Smooth muscle cell of the brain vasculature (primary cell): ENCODE data around the gene DUSP23.

Experiments
- DNase-seq: peaks from one replicate; pipeline ENCODE4 v3.0.0-alpha.2; 2012; ENCODE audit warnings: low read depth, low spot score

The DUSP23 gene

DNA sequence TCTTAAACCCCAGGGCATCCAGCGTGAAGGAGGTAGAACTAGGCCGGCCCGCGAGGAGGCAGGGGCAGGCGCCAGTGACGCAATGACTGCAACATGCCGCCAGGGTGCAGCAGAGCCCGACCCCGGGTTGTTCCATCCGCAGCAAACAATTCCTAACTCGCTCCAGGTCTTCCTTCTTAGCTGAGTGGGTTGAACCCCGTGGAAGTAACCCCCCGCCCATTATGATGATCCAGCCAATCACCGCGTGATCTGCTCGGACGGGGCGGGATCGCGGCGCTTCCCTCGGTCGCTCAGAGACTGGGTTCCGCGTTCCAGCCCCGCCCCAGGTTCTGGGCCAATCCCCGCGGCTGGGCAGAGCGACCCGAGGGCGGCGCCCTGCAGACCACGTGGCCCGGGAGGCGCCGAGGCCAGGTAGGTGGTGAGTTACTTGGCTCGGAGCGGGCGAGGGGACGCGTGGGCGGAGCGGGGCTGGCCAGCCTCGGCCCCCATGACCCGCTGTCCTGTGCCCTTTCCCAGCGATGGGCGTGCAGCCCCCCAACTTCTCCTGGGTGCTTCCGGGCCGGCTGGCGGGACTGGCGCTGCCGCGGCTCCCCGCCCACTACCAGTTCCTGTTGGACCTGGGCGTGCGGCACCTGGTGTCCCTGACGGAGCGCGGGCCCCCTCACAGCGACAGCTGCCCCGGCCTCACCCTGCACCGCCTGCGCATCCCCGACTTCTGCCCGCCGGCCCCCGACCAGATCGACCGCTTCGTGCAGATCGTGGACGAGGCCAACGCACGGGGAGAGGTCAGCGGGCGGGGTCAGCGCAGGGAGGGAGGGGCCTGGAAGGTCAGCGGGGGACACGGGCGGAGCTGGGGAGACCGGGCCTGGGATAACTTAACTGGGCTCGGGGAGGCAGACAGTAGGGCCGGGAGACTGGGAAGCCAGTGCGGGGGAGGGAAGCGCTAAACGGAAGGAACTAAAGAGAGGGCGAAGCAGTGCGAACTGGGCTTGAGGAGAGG lies at the start of gene DUSP23:
Gene DUSP23, plus strand, starts transcription at position 380 of the 1,000 bp plus-strand sequence. Its CDS starts 139 bp downstream, at position 519.
- peak; percentile 93 for DNase-seq

DNA sequence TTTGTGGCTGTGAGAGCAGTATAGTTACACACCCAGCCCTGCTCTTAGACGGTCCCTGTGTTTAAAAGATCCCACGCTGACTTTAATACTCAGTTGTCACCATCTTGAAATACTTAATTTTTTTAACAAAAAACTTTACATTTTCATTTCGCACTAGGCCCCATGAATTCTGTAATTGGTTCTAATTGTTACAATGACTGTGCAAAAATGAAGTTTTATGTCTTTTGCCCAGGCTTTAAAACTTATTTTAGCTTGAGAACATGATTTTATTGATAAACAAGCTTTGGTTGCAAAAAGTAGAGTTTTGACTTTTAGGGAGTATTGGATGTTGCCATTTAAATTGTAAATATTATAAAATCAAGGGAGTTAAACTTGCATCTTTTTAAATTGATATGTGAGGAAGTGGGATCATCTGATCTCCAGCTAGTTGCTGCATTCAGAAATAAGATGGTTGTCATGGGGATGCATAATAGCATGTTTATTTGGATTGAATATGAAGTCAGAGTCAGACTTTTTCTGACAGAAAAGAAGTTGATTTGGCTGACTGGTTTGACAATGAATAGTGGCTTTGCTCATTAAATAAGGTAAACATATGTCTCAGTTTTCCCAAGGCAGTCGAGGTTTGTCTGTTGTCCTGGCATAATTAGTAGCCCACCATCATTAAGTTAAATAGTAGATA lies 43.4 kb upstream of the DUSP23 start:
- no peak for DNase-seq

- DNase-seq, result no peak
Observed at GRCh38 chr1:159743651-159744410, 36.9 kb upstream of the DUSP23 start.

GRCh38 chr1:159746666-159747065 lies 34.1 kb upstream of the DUSP23 start:
- no peak for DNase-seq

DNA sequence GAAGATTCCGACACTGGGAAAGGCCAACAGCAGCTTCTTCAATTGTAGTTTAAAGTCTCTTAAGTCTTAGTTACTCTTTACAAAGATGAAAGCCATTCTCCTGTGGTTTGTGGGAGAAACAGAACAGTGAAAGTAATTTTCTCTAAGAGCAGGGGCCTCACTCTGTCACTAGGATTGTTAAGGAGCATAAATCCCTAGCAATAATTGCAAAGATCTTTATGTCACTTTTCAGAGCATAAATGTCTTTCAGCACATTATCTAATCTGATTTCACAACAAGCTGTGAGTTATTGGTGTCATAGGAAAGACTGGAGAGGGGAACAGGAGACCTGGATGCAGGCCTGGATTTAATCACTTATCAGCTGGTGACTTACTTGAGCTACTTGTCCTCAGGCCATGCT lies 32.4 kb upstream of the DUSP23 start:
- no peak for DNase-seq

DNA sequence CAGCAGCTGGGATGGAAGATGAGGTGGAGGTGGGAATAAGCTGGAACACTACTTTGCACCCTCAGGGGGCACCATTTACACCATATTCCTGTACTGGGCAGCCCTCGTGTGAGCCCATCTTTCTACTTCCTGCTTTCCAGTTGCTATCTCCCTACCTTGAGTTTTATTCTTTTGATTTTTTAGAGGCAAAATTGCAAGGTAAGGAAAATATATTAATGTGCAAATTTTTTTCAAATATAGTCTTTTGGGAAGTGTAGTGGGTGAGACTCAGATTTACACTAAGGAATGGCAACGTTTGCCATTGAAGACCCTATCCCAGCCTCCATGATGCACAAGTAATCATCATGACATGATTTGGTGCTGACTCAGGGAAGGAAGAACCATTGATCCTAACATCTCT lies 31.1 kb upstream of the DUSP23 start:
- DNase-seq, result no peak

DNA sequence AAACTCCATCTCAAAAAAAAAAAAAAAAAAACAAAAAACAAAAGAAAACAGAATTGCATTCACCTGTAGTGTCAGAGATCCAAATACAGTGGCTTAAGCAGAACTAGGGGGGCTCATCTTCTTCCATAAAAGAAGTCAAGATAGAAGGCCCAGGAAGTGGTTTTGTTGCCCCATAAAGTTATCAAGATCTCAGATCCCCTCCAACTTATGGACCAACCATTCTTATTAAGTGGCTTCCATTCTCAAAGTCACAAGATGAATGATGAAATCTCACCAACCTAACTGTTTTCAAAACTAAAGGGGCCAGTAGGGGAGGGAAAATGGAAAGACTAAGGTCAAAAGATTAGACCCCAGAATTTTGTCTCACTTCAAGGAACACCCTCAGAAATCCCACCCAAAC lies 30.1 kb upstream of the DUSP23 start:
- no peak for DNase-seq

DNA sequence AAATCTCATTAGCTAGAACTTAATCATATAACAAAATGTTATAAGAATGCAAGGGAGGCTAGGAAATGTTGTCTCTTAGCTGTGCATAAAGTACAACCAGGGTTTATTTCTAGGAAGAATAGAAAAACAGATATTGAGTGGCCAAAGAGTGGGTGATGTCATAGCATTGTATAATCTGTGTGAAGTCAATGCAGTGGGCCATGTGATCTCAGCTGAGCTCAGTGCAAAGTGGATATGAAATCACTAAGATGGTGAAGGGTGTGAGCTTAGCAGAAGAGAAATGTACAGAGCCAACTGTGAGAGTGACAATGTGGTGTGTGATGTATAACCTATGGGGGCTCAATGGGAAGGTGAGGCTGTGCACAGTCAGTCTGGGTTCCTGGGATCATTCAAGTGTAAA lies 29.7 kb upstream of the DUSP23 start:
- no peak for DNase-seq

GRCh38 chr1:159752135-159752580 lies 28.6 kb upstream of the DUSP23 start:
- DNase-seq, result no peak

DNA sequence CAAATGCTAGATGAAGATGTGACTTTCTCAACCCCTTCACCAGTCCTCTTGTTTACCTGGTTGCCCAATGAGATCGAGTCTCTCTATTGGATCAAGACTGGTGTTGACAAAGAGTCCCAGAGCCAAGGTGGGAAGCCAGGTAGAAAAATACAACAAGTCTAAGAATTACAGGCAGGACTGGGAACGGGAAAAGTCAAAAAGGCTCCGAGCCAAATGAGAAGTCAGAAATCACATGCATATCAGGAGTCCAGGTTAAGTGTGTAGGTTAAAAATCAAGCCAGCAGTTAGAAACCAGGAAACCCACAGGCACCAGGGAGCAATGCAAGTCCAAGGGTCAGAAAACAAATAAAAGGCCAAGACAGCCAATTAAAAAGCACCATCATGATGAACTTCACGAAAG lies 27.4 kb upstream of the DUSP23 start:
- no peak for DNase-seq

DNA sequence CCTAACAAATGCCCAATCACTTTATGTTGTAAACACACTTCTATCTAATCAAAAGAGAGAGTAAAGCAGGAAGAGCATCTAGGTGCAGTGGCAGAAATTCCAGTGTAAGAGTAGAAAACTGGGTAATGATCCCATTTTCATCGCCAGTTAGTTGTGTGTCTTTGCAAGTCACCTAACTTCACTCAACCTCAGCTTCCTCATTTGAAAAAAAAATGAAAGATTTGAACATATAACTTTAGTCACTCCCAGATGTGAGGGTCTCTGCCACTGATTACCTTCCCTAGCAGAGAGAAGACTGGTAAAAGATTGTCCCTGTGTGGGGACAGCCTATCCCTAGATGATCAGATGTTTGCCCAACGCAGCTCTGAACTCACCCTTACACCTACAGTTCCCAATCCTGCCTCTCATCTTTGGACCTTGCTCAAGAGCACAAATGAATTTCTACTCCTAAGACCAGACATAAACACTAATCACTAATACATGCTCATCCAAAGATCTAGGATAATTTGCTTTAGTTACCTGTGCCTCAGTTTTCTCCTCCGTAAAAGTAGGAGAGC lies 25.2 kb upstream of the DUSP23 start:
- DNase-seq, result no peak

- DNase-seq, result no peak
Observed at GRCh38 chr1:159756397-159756796, 24.4 kb upstream of the DUSP23 start.

DNA sequence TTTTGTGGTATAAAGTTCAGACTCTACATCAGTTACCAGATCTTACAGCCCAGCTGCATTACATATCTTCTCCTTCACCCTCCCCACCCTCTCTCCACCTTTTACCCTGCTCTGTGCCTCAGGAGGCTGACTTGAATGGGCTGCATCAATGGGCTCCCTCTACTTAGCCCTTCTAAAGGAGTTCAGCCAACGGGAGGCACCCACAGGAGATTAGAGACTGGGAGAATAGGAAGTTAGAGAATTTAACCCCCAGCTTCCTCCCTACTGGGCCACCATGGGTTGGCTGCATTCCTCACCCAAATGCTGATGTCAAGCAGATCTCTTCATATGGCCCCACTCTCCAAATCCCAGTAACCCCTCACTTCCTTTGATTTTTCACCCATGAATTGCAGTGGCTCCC lies 17.1 kb upstream of the DUSP23 start:
- DNase-seq, result no peak

GRCh38 chr1:159765806-159766205 lies 15.0 kb upstream of the DUSP23 start:
- DNase-seq, result no peak

DNA sequence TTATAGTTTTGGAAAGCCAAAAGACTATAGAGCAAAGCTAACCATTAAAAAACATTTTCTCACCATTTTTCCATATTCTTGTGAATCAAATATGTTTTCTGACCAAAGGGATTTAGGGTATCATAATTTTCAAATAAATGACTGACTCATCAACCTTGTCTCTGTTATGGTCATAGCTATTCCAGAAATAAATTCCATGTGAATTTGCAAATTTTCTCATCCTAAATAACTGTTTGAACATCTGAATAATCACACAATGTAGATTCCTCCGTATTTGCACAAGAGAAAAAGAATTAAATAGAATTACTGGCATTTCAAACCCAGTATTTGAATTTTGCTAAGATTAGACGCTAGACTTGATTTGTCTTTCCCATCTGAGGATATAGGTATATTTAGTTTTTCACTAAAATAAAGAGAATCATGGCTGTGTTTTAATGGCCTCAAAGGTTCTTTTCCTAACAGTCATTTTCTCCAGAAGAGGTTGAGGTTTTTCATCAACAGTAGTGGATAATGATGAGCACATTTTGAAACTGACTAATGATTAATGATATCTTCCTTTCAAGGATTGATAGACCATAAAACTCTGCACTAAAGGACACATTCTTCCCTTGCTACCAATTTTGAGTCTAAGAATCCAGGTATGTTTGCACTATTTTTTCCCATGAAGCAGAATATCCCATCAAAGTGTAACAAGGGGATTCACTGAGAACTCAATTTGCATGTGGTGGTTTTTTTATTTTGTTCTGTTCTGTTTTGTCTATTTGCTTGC lies 9.5 kb upstream of the DUSP23 start:
- DNase-seq, result no peak

- DNase-seq, result no peak
Observed at GRCh38 chr1:159774465-159774864, 6.3 kb upstream of the DUSP23 start.

DNA sequence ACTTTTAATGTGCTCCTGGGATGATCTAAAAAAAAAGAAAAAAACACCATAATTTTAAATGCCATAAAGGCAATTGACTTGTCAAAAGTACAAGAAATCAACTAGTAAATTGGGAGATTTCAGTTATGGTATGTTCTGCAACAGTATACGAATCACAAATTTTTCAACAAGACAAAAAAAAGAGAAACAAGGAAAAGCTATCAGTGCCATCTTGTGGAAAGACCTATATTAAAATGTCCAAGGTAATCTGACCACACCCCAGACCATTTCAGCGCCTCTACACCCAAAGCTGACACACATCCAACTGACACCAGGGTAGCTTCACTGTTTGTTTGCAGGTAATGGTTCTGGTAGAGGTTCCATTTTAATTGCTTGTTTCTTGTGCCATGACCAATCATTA lies 5.0 kb upstream of the DUSP23 start:
- DNase-seq, result no peak

DNA sequence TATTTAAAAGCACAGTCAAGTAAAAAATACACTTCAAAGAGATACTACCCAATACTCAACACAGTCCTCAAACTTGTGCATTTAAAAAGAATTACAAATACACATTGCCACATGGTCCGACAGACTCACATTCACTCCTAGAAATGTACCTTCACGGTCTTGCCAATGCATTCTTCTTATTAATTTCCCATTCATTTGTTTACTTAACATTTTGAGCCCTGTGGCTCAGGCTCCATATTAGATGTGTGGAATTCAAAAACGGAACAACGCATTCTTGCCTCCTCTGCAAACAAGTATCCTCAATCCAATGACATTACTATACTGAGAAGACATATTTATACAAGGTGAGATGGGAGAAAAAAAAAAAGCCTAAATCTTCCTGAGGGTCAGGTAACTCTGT lies 2.5 kb upstream of the DUSP23 start:
- no peak for DNase-seq

- DNase-seq, result no peak
Observed at GRCh38 chr1:159779403-159779851, 1.3 kb upstream of the DUSP23 start.

GRCh38 chr1:159781992-159782391 lies 1.2 kb downstream of the DUSP23 start:
- no peak for DNase-seq

GRCh38 chr1:159783724-159784123 lies 3.0 kb downstream of the DUSP23 start:
- DNase-seq, result no peak
